Coronary artery (tissue), 2 donors: Measurements from ENCODE around the gene PRPSAP1.

Source experiments
- DNase-seq: peaks from one replicate; pipeline ENCODE4 v3.0.0-alpha.2; 2017; ENCODE audit warnings: low spot score
- H3K27ac ChIP-seq, 2 donors: fragments of 200-600 bp; sonication (generic); one replicate each; pipeline ENCODE4 v1.5.1; 2016 to 2019
- H3K4me3 ChIP-seq: fragments of 200-600 bp; sonication (generic); 2 replicates; pipeline ENCODE4 v1.5.1; 2016; ENCODE audit warnings: mild to moderate bottlenecking, moderate library complexity
- TF ChIP-seq, protein P1 (sequence below): fragments of 200-600 bp; sonication (generic); IDR thresholded peaks from one replicate; pipeline ENCODE4 v1.5.1; 2019; ENCODE audit warnings: antibody characterized with exemption

PRPSAP1 gene

GRCh38 chr17:76304226-76305134 lies 49.2 kb downstream of the PRPSAP1 start:
- TF ChIP-seq, protein P1, sequence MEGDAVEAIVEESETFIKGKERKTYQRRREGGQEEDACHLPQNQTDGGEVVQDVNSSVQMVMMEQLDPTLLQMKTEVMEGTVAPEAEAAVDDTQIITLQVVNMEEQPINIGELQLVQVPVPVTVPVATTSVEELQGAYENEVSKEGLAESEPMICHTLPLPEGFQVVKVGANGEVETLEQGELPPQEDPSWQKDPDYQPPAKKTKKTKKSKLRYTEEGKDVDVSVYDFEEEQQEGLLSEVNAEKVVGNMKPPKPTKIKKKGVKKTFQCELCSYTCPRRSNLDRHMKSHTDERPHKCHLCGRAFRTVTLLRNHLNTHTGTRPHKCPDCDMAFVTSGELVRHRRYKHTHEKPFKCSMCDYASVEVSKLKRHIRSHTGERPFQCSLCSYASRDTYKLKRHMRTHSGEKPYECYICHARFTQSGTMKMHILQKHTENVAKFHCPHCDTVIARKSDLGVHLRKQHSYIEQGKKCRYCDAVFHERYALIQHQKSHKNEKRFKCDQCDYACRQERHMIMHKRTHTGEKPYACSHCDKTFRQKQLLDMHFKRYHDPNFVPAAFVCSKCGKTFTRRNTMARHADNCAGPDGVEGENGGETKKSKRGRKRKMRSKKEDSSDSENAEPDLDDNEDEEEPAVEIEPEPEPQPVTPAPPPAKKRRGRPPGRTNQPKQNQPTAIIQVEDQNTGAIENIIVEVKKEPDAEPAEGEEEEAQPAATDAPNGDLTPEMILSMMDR, result no peak
- no peak overlapping the region for H3K27ac ChIP-seq
- no peak for DNase-seq
- no peak overlapping the region for H3K4me3 ChIP-seq

DNA sequence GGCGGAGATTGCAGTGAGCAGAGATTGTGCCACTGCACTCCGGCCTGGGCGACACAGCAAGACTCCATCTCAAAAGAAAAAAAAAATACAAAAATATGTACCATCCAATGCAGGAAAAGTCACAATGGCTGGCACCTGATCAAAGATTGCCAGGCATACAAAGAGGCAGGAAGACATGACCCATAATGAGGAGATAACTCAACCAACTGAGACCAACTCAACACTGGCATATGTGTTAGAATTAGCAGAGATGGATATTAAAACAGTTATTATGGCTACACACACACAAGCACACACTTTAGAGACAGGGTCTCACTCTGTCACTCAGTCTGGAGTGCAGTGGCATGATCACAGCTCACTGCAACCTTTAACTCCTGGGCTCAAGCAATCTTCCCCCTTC lies 56.3 kb downstream of the PRPSAP1 start:
- H3K27ac ChIP-seq, result no peak overlapping the region
- TF ChIP-seq, protein P1, result no peak
- no peak overlapping the region for H3K4me3 ChIP-seq
- no peak for DNase-seq

DNA sequence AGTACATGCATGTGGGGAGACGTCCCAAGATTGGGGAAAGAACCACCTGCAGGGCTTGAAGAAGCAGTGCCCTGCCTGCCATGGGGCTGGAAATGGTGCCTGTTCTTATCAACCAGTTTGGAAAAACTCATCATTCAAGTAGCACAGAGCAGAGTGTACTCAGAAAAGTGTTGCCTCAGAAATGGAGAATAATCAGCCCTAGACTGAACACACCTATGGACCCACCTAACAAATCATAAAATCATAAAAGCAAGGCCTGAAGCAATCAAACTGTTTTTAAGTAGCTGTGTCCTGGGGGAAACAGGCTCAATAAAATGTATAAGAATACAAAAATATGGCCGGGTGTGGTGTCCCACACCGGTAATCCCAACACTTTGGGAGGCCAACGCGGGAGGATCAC lies 56.8 kb downstream of the PRPSAP1 start:
- DNase-seq, result no peak

GRCh38 chr17:76296186-76296585 lies 57.5 kb downstream of the PRPSAP1 start:
- H3K27ac ChIP-seq, result no peak overlapping the region
- DNase-seq, result no peak

More for the DNA sequence above, 56.8 kb downstream of the PRPSAP1 start:
- H3K27ac ChIP-seq, result no peak overlapping the region
- H3K4me3 ChIP-seq, result no peak overlapping the region
- TF ChIP-seq, protein P1, result no peak

DNA sequence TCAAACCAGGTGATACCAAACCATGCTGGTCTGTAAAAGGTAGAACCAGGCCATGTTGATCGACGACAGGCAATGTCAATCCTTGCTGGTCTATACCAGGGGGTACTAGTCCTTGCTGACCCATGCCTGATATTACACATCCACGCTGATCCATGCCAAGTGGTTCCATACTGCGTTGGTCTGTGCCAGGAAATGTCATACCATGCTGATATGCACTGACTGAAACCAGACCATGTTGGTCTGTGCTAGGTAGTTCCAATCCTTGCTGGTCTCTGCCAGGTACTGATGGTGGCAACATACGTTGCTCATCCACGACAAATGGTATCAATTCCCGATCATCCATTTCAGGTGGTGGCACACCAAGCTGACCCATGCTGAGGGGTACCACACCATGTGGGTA lies 60.6 kb downstream of the PRPSAP1 start:
- TF ChIP-seq, protein P1, result no peak
- H3K4me3 ChIP-seq, result no peak overlapping the region
- no peak for DNase-seq
- no peak overlapping the region for H3K27ac ChIP-seq

More at GRCh38 chr17:76296186-76296585, 57.5 kb downstream of the PRPSAP1 start:
- H3K4me3 ChIP-seq, result no peak overlapping the region
- TF ChIP-seq, protein P1, result no peak

DNA sequence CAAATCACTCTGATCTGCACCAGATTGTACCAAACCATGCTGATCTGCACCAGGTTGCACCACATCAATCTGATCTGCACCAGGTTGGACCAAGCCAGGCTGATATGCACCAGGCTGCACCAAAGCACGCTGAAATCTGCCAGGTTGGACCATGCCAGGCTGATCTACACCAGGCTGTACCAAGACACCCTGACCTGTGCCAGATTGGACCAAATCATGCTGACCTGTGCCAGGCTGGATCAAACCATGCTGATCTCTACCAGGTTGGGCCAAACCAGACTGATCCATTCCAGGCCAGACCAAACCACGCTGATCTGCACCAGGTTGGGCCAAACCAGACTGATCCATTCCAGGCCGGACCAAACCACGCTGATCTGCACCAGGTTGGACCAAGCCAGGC lies 61.1 kb downstream of the PRPSAP1 start:
- Histone ChIP-seq H3K27ac (no peak overlapping the region), H3K4me3 (no peak overlapping the region)
- no peak for DNase-seq
- TF ChIP-seq, protein P1, result no peak
